Activated CD8-positive, alpha-beta T cell treated with anti-CD3 and anti-CD28 coated beads for 36 hours (primary cell): Measurements from ENCODE around the gene IL1RAP. TPM values are rescaled to one million over a fixed set of nuclear protein-coding genes. Genes with fewer than 3 reads are reported as not detected.

Source experiments
- ATAC-seq: fragments of 200-7000 bp; cut with Tn5 transposase; one replicate; pipeline ENCODE4 v1.10.0; 2021; ENCODE audit warnings: mild to moderate bottlenecking, moderate library complexity
- CTCF ChIA-PET: fragments of 350-600 bp; sonication (Branson Sonifier 250); formaldehyde crosslinking; loops from one replicate; lab custom pipeline; 2021; ENCODE audit warnings: antibody characterized with exemption; lab: Charles Lee
- POLR2A ChIA-PET: fragments of 350-600 bp; sonication (Branson Sonifier 250); formaldehyde crosslinking; loops from one replicate; lab custom pipeline; 2021; ENCODE audit warnings: antibody characterized with exemption; lab: Charles Lee
- DNase-seq: peaks from one replicate; pipeline ENCODE4 v3.0.0-alpha.2; 2020
- H3K27ac Mint-ChIP-seq: one replicate; pipeline ENCODE4 v1.8.0; 2021; ENCODE audit warnings: mild to moderate bottlenecking, mixed read lengths
- H3K27me3 Mint-ChIP-seq: one replicate; pipeline ENCODE4 v1.8.0; 2021; ENCODE audit warnings: mixed read lengths
- H3K36me3 Mint-ChIP-seq: one replicate; pipeline ENCODE4 v1.8.0; 2021; ENCODE audit warnings: low read depth, mixed read lengths
- H3K4me1 Mint-ChIP-seq: one replicate; pipeline ENCODE4 v1.8.0; 2021; ENCODE audit warnings: low read depth, mixed read lengths
- H3K4me3 Mint-ChIP-seq: one replicate; pipeline ENCODE4 v1.8.0; 2021; ENCODE audit warnings: mild to moderate bottlenecking, moderate library complexity, mixed read lengths
- H3K9me3 Mint-ChIP-seq: one replicate; pipeline ENCODE4 v1.8.0; 2021; ENCODE audit warnings: mixed read lengths
- intact Hi-C: fragments of 100-400 bp; cut with micrococcal nuclease; formaldehyde crosslinking; loops from one replicate; pipeline ENCODE4 v1.10.0; 2022
- total RNA-seq, 2 experiments: library from RNA; stranded (reverse); gene quantifications; one replicate each; pipeline ENCODE4 v1.2.3, GENCODE V29; 2021
- TF ChIP-seq, protein P1 (sequence below): fragments of 200-600 bp; IDR thresholded peaks from one replicate; pipeline ENCODE4 v1.8.0; 2022; ENCODE audit warnings: antibody characterized with exemption, mild to moderate bottlenecking

IL1RAP gene
- total RNA-seq, 2 experiments from 2014 or later = 18.8 to 20.2 TPM

DNA sequence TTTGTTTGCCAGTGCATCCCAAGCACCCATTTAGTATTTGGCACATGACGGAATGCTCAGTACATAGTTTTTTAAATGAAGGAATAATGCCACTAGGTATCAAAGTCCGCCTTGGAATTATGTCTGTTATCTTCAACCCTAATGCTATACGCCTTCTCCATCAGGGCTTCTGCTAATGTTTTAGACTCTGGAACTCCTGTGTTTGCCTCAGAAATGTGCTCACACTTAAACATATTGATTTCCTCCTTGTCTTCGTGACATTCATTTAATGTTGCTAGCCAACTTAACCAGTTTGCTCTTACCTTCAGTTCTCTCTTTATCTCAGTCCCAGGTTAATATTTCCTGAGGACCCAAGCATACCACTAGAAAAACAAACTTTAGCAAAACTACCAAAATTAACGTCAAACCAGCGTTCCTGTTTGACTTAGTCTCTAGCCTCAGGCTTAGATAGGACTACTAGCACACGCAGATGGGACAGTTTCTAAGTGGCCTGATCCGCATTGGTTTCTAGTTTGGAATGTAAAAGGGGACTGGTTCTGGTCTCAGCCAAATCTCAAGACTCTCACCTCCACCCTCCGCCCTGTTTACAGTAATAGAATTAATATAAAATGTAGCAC, 81.4 kb downstream of the IL1RAP start:
- POLR2A ChIA-PET = no interaction called here
- Mint-ChIP-seq H3K27me3 (no peaks in the 10 kb centered on the region), H3K36me3 (peaks cover 13% of the 10 kb centered on the region), H3K4me1 (peaks cover 15% of the 10 kb centered on the region), H3K4me3 (no peak overlapping the region), H3K9me3 (no peaks in the 10 kb centered on the region), H3K27ac (no peak overlapping the region)
- CTCF ChIA-PET = no interaction called here
- intact Hi-C loops = no loop called here
- ATAC-seq = no peak
- no peak for DNase-seq
- TF ChIP-seq, protein P1, sequence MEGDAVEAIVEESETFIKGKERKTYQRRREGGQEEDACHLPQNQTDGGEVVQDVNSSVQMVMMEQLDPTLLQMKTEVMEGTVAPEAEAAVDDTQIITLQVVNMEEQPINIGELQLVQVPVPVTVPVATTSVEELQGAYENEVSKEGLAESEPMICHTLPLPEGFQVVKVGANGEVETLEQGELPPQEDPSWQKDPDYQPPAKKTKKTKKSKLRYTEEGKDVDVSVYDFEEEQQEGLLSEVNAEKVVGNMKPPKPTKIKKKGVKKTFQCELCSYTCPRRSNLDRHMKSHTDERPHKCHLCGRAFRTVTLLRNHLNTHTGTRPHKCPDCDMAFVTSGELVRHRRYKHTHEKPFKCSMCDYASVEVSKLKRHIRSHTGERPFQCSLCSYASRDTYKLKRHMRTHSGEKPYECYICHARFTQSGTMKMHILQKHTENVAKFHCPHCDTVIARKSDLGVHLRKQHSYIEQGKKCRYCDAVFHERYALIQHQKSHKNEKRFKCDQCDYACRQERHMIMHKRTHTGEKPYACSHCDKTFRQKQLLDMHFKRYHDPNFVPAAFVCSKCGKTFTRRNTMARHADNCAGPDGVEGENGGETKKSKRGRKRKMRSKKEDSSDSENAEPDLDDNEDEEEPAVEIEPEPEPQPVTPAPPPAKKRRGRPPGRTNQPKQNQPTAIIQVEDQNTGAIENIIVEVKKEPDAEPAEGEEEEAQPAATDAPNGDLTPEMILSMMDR = no peak

DNA sequence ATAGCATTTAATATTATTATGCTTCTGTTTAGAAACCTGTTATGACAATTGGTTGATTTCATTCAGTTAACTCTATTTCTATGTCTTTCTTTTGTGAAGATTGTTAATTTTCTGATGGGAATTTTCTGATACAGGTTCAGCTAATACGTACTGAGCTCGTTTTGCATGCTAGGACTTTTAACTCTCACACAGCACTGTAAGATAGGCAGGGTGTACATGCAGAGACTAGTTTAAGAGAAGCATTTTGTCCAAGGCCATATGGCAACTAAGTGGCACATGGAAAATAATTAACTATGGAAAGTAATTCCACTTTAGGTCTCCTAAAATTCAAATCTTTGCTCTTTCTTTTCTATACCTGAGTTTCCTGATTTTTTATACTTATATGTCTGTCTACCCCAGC, 81.9 kb downstream of the IL1RAP start:
- Mint-ChIP-seq H3K4me3 (no peak overlapping the region), H3K36me3 (peaks cover 14% of the 10 kb centered on the region), H3K9me3 (no peaks in the 10 kb centered on the region), H3K27ac (no peak overlapping the region), H3K27me3 (no peaks in the 10 kb centered on the region), H3K4me1 (peaks cover 15% of the 10 kb centered on the region)
- ATAC-seq (no peak), DNase-seq (no peak)
- ChIA-PET CTCF (no interaction called here), POLR2A (no interaction called here)
- intact Hi-C loops = no loop called here
- TF ChIP-seq, protein P1 = no peak

DNA sequence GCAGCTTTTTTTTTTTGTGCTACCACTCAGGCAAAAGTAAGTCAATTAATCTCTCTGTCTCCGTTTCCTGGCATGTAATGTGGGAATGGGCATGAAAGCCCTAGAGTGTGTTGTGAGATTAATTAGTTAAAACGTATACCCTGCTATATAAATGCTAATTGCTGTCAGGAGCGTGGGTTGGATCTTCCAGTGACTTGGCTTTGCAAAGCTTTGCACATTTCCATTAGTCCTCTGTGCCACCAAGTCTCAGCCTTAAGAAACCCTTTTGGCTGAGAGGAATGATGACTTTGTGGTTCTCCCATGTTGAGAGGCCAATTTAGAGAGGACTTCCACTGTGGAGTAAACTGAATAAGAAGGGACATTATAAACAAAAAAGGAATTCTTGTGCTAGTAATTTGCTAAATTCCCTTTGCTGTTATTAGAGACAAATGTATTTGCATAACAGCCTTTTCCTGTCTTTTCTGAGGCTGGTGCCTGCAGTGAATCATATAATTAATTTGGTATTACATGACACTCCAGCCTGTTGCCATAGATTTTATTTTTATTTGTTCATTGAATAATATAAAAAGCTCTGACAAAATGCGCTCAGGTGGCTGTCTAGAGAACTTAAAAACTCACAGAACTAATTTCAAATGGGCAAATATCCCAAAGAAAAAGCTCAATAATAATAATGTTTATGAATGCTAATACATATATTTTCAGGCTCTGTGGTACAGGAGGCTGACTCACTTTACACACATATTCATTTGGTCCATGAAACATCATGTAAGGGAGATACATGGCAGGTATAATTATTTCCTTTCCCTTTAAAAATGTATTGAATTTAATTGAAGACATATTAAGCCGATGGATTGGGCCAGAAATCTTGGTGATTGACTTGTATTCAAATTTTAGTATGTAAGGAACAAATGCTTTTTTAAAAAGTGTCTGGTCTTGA, 82.7 kb downstream of the IL1RAP start:
- Mint-ChIP-seq H3K4me3 (no peak overlapping the region), H3K27ac (no peak overlapping the region), H3K36me3 (peaks cover 15% of the 10 kb centered on the region), H3K9me3 (no peaks in the 10 kb centered on the region), H3K27me3 (no peaks in the 10 kb centered on the region), H3K4me1 (peaks cover 15% of the 10 kb centered on the region)
- ChIA-PET CTCF (no interaction called here), POLR2A (no interaction called here)
- TF ChIP-seq, protein P1 = no peak
- intact Hi-C loops = no loop called here
- no peak for DNase-seq
- no peak for ATAC-seq

DNA sequence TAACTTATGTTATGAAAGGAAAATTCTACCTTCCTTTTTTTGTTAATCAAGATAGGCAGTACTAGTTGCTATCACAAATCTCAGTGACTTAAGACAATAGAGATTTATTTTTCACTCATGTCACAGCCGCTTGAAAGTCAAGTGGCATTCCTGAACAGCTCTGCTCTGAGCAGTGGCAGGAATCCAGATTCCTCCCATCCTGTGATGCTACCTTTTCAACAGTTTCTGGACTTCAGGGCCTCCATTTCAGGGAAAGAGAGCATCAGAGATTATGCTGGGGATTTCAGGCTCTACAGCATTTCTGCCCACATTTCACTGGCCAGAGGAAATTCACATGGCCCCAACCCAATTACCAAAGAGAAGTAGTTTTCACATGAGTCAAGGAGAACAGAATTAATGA, 83.4 kb downstream of the IL1RAP start:
- POLR2A ChIA-PET = no interaction called here
- Mint-ChIP-seq H3K27me3 (no peaks in the 10 kb centered on the region), H3K4me1 (peaks cover 15% of the 10 kb centered on the region), H3K9me3 (no peaks in the 10 kb centered on the region), H3K36me3 (peaks cover 15% of the 10 kb centered on the region), H3K27ac (no peak overlapping the region), H3K4me3 (no peak overlapping the region)
- intact Hi-C loops = no loop called here
- TF ChIP-seq, protein P1 = no peak
- CTCF ChIA-PET = no interaction called here
- ATAC-seq (no peak), DNase-seq (no peak)

DNA sequence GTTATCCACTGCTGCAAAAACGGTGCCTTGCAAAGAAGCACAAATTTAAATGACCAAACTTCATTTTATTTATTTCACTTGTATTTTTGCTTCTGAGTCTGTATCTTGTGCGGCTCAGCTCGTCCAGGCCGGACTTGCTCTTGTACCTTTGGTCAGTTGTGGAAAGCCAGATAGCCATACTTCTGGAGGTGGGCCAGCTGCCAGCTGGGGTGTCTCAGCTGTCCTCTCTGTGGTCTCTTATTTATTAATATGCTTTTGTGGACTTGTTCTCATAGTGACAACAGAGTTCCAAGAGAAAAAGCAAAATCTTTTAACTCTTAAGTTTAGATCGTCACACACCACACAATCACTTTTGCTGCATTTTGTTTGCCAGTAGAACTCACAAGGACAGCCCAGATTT, 87.7 kb downstream of the IL1RAP start:
- ChIA-PET CTCF (interaction anchor here (1.2 to 1.6 kb wide), 2 partner anchors 13 to 15 kb away, joined by 3 to 4 read pairs; no protein-coding TSS in a partner anchor), POLR2A (no interaction called here)
- DNase-seq (no peak), ATAC-seq (no peak)
- Mint-ChIP-seq H3K36me3 (peaks cover 42% of the 10 kb centered on the region), H3K4me1 (peaks cover 7% of the 10 kb centered on the region), H3K27ac (no peak overlapping the region), H3K27me3 (no peaks in the 10 kb centered on the region), H3K4me3 (no peak overlapping the region), H3K9me3 (no peaks in the 10 kb centered on the region)
- TF ChIP-seq, protein P1 = no peak
- intact Hi-C loops = loop anchor here (10.0 kb wide), 1 partner anchor 477 kb away; the partner anchor contains the start of gene P3H2
